Esophagus squamous epithelium (tissue), 5 donors: ENCODE data around the gene CDH13. TPM values are rescaled to one million over a fixed set of nuclear protein-coding genes. Genes with fewer than 3 reads are reported as not detected.
A peak's percentile ranks its signal among the peaks of the same experiment; 100 is the strongest.

ENCODE experiments used
- DNase-seq: peaks from one replicate; lab custom pipeline; 2025; lab: John Stamatoyannopoulos, UW
- H3K27ac ChIP-seq, 4 donors: fragments of 200-600 bp; sonication (generic); one replicate each; pipeline ENCODE4 v1.5.1; 2016 to 2019; ENCODE audit warnings: mild to moderate bottlenecking in 1 of 4
- H3K27me3 ChIP-seq, 4 donors: fragments of 200-600 bp; sonication (generic); 1 replicate in 3 of 4; 2 replicates in 1 of 4; pipeline versions ENCODE4 v1.5.1 to v1.6.0; 2017 to 2021; ENCODE audit warnings: antibody characterized with exemption in 1 of 4
- H3K36me3 ChIP-seq, 3 donors: fragments of 200-600 bp; sonication (generic); one replicate each; pipeline ENCODE4 v1.5.1; 2016 to 2019
- H3K4me1 ChIP-seq, 3 donors: fragments of 200-600 bp; sonication (generic); one replicate each; pipeline ENCODE4 v1.5.1; 2017 to 2019
- H3K4me3 ChIP-seq, 4 donors: fragments of 200-600 bp; sonication (generic); 1 replicate in 3 of 4; 2 replicates in 1 of 4; pipeline ENCODE4 v1.5.1; 2016 to 2019; ENCODE audit warnings: mild to moderate bottlenecking in 2 of 4, moderate library complexity in 1 of 4
- H3K9me3 ChIP-seq, 3 donors: fragments of 200-600 bp; sonication (generic); one replicate each; pipeline ENCODE4 v1.5.1; 2016 to 2019
- POLR2A ChIP-seq, 4 donors: fragments of 450-650 bp; IDR thresholded peaks; one replicate each; pipeline ENCODE4 v1.6.1; 2017; ENCODE audit warnings: antibody characterized with exemption in 4 of 4, mild to moderate bottlenecking in 4 of 4, moderate library complexity in 3 of 4
- WGBS, 2 donors: methylation state at CpG; one replicate each; pipeline ENCODE4 v1.1.5; 2018; 5-methylcytosine and 5-hydroxymethylcytosine counted together
- intact Hi-C: fragments of 100-400 bp; cut with DNase I; formaldehyde crosslinking; loops from one replicate; pipeline ENCODE4 v1.15.0; 2022
- total RNA-seq, 4 donors: library from RNA; depleted of rRNA; stranded (reverse); fragments of >200 nt; gene quantifications; one replicate each; pipeline ENCODE4 v1.1.0, GENCODE V29; 2016
- TF ChIP-seq, protein P1 (sequence below), 6 experiments: fragments of 450-650 bp in 4 of 6; fragments of 200-600 bp in 2 of 6; sonication (generic) in 2 of 6; IDR thresholded peaks; one replicate each; pipeline ENCODE4 v1.5.1; 2016 to 2019; ENCODE audit warnings: antibody characterized with exemption in 6 of 6, mild to moderate bottlenecking in 4 of 6, moderate library complexity in 4 of 6
- donor health status: DM: yes; HTN: yes; CAD: no.

CDH13 gene
- total RNA-seq, 4 donors from 2014 or later: 6.9 to 31.9 (median 21.1) TPM

DNA sequence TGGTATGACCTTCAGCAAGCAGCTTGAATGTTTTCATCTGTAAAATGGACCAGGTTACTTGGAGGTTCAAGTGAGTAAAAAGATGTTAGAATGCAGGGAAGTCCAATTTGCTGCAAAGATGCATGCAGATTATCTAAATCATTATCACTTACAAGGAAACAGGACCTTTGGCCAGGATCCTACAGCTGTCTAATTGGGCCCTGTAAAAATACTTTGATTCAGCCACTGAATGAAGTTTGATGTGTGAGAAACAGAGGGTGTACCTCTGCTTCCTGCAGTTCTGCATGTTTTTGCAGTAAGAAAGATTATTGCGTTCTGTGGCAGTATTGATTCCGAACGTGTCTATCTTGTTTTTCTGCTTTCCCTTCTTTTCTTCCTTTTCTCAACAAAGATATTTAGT, 10.2 kb downstream of the CDH13 start:
- intact Hi-C loops: no loop called here
- WGBS, 2 donors: 37 to 73% methylated on average over 3 of the region's 3 CpGs

DNA sequence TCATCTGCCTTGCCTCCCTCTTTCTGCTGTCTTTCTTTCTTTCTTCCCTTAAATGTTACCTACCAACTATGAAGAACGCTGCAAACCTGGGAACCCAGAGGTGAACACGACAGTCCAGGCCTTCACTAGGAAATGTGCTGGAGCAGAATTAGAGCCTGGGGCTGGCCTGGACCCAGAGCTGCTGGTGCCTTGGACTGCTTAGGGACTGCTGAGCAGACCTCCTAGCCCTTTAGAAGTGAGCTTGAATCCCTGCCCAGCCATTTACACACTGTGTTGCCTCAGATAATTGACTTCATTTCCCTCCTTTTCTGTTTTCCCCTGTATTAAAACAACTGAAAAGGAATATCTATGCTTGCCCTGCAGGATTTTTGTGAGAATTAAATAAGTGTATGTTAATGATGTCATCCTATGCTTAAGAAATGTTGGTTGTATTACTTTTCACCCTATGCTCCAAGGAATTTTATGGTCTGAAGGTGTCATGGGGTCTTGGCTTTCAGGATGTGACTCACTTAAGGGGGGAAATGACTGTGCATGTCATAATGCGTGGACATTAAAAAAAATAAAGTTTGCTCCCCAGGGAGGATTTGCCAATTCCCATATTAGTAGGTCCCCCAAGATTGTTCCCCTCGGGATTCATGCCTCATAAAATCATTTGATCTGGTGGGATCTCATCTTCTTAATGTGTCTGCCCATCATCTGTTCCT, 11.5 kb downstream of the CDH13 start:
- 33 to 65% methylated on average over 4 of the region's 4 CpGs for WGBS, 2 donors
- Histone ChIP-seq H3K36me3 (no peaks in the 10 kb centered on the region), H3K27ac (peak overlapping the region in 2 of 4 donors; percentile 10 to 25), H3K4me3 (no peak overlapping the region), H3K4me1 (peaks cover 0 to 55% (median 5%) of the 10 kb centered on the region in 3 donors), H3K27me3 (no peaks in the 10 kb centered on the region), H3K9me3 (no peaks in the 10 kb centered on the region)
- TF ChIP-seq, protein P1, sequence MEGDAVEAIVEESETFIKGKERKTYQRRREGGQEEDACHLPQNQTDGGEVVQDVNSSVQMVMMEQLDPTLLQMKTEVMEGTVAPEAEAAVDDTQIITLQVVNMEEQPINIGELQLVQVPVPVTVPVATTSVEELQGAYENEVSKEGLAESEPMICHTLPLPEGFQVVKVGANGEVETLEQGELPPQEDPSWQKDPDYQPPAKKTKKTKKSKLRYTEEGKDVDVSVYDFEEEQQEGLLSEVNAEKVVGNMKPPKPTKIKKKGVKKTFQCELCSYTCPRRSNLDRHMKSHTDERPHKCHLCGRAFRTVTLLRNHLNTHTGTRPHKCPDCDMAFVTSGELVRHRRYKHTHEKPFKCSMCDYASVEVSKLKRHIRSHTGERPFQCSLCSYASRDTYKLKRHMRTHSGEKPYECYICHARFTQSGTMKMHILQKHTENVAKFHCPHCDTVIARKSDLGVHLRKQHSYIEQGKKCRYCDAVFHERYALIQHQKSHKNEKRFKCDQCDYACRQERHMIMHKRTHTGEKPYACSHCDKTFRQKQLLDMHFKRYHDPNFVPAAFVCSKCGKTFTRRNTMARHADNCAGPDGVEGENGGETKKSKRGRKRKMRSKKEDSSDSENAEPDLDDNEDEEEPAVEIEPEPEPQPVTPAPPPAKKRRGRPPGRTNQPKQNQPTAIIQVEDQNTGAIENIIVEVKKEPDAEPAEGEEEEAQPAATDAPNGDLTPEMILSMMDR (IDR thresholded peaks at IDR 0.05): no peak
- no peak for TF ChIP-seq POLR2A (IDR thresholded peaks at IDR 0.05)
- no peak for DNase-seq
- intact Hi-C loops: no loop called here

More for the DNA sequence above, 10.2 kb downstream of the CDH13 start:
- no peak for DNase-seq
- Histone ChIP-seq H3K36me3 (no peaks in the 10 kb centered on the region), H3K4me1 (peaks cover 0 to 64% (median 5%) of the 10 kb centered on the region in 3 donors), H3K27me3 (no peaks in the 10 kb centered on the region), H3K4me3 (no peak overlapping the region), H3K27ac (no peak overlapping the region), H3K9me3 (no peaks in the 10 kb centered on the region)
- TF ChIP-seq, protein P1 (IDR thresholded peaks at IDR 0.05): no peak
- TF ChIP-seq POLR2A (IDR thresholded peaks at IDR 0.05): no peak

DNA sequence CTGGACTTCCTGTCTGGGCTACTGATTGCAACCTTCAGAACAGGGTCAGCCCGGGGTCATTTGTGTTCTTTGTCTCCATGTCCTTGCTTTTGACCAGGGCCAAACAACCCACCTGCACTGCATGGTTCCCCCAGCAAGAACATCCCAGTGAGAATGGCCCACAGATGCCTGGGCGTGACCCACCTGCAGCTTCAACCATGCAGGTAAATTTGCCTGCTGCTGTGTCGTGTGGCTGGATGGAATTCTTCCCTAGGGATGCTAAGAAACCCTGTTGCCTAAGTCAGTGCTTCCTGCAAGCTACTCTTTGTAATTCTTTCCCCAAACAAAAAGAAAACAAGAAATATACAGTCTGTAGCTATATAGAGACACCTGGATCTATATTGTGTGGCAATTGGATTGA, 12.5 kb downstream of the CDH13 start:
- Histone ChIP-seq H3K27me3 (no peaks in the 10 kb centered on the region), H3K9me3 (no peaks in the 10 kb centered on the region), H3K4me1 (peaks cover 0 to 44% (median 2%) of the 10 kb centered on the region in 3 donors), H3K4me3 (no peak overlapping the region), H3K27ac (no peak overlapping the region), H3K36me3 (no peaks in the 10 kb centered on the region)
- TF ChIP-seq, protein P1 (IDR thresholded peaks at IDR 0.05): no peak
- TF ChIP-seq POLR2A (IDR thresholded peaks at IDR 0.05): no peak
- intact Hi-C loops: no loop called here
- 60 to 72% methylated on average over 3 of the region's 3 CpGs for WGBS, 2 donors
- DNase-seq: no peak

DNA sequence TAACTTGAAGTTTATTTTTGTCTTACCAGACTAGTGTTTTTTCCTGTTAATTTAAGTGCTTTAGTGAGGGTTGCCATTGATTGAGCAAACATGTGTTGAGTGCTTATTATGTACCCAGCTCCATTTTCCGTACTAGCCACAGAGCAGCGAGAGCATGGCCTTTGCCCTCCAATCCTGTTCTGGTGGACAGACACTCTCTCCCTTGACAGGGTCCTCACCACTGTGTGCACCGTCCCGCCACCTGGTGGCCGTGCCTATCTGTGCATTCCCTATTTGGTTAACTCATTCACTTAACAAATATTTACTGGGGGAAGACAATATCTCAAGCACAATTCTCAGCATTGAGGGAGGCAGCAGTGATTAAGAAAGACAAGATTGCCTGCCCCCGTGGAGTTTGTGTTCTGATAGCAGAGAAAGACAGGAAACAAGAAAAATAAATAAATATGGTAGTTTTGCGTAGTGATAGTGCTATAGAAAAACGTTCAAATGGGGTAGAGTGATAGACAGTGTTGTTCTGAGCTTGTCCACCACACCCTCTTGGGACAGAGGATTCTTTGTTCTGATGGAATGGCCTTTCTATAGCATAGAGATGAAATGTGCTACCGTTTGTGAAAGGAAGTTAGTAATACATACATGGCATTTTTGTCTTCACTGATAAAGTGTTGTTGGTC, 13.0 kb downstream of the CDH13 start:
- DNase-seq: no peak

More for the DNA sequence above, 13.0 kb downstream of the CDH13 start:
- H3K4me3 ChIP-seq: no peak overlapping the region
- H3K27ac ChIP-seq: no peak overlapping the region
- peaks cover 0 to 39% (median 2%) of the 10 kb centered on the region in 3 donors for H3K4me1 ChIP-seq
- intact Hi-C loops: no loop called here
- no peaks in the 10 kb centered on the region for H3K9me3 ChIP-seq
- 45 to 47% methylated on average over 8 to 9 of the region's 9 CpGs for WGBS, 2 donors
- TF ChIP-seq, protein P1 (IDR thresholded peaks at IDR 0.05): peak; percentile 70 to 78 (median 72)
- no peak for TF ChIP-seq POLR2A (IDR thresholded peaks at IDR 0.05)
- H3K36me3 ChIP-seq: no peaks in the 10 kb centered on the region
- H3K27me3 ChIP-seq: no peaks in the 10 kb centered on the region
